HG02884 (cell line): ENCODE data around the gene AKAP8L.
"Not testable (repeated sequence)": the region's sequence is repeated elsewhere in the genome, so short reads cannot be mapped to it uniquely, and the experiment has no call there.

Experiments used
- ATAC-seq: cut with Tn5 transposase; IDR thresholded peaks from one replicate; pipeline ENCODE4 v1.9.1; 2021; ENCODE audit warnings: mild to moderate bottlenecking, moderate library complexity; ENCODE audit not compliant: unreplicated experiment

Gene AKAP8L

DNA sequence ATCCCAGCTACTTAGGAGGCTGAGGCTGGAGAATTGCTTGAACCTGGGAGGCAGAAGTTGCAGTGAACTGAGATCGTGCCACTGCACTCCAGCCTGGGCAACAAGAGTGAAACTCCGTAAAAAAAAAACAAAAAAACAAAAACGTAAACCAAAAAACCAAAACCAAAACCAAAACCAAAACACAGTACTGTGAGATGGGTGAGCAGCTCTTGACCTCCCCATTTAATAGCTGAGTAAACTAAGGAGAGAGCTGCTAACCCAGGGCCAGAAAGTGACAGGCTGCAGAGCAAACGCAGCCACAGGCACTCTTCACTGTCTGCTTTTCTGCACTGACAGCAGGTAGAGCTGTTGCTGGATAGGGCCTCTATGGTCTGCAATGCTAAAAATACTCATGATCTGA lies 58.8 kb downstream of the AKAP8L start:
- ATAC-seq = not testable (repeated sequence)

DNA sequence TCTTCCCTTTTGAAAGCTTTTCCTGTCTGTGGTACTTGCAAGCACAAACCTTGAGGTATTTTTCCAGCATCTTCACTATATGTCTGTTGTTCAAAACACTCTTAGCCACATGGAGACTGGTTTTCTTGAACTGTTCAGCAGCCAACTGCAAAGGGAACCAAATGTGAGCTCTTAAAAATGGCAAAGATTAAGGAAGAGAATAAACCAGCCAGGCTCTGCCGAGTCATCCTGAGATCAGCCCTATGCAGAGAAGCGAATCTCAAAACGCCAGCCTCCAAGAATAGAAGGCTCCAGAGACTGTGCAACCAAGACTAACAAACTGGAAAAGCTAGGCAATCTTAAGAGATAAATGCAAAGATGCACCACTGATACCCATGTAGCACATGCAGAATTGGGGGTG lies 59.9 kb downstream of the AKAP8L start:
- no peak for ATAC-seq

DNA sequence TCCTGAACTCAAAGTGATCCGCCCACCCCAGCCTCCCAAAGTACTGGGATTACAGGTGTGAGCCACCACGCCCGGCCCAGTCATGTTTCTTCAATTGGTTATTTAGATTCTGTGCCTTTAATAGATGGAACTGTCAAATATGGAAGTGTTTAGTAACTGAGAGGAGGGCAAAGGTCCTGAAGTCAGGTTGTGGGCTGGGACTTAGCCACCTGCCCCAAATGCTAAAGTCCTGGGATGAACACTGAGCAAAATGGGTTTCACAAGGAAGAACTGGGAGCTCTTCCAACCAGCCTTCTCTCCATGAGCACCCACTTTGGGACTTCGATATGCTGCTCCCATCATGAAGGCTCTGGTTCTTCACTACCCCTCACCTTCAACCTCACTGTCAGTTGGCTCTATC lies 60.9 kb downstream of the AKAP8L start:
- ATAC-seq = no peak

DNA sequence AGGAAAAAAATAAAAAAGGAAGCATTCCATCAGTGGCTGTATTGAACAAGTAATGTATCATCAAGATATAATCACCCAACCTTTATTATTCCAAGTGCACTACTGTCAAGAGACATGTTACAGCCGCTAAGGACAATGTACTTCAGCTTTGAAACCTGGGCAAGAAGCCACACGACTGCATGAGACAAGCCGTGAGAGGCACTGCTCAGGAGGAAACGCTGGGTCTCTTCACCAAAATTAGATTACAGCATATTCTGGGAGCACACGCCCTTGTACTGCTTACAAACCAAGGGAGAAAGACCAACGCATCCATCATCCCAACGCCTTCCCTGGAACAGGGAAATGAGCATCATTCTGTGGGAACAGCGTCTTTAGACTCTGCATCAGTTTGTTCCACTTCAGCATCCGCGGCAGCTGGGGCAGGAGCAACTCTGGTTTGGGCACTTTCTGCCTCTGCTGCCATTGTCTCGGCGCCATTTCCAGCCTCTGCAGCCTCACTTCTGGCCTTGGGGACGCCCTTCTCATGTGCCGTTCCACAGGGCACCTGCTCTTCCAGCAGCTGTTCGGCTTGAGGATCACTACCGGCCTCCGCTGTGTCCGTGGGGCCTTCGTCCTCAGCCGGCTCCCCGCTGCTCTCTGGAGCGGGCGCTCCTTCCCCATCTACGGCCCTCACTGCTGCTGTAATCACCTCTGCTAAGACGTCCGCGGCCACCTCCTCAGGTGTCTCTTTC lies 64.1 kb downstream of the AKAP8L start:
- ATAC-seq = no peak

DNA sequence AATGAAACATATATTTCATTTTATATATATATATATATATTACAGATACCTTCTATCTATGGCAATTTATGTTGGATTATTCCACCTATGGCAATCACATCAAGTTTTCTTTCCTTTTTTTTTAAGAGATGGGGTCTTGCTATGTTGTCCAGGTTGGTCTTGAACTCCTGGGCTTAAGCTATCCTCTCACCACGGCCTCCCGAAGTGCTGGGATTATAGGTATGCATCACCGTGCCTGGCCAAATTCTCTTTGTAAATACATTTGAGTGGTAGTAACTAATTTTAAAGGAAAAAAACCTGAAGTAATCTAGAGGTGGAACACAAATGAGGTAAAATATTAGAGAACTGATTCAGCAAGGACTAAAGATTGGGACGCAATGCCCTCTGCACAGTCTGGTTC lies 64.9 kb downstream of the AKAP8L start:
- no peak for ATAC-seq

DNA sequence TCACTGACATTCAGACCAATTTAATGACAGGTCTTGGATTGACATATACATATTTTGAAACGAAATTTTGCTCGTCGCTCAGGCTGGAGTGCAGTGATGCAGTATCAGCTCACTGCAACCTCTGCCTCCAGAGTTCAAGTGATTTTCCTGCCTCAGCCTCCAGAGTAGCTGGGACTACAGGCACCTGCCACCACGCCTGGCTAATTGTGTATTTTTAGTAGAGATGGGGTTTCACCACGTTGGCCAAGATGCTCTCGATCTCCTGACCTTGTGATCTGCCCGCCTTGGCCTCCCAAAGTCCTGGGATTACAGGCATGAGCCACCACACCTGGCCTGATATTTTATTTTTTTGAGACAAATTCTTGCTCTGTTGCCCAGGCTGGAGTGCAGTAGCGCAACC lies 66.3 kb downstream of the AKAP8L start:
- ATAC-seq = not testable (repeated sequence)

DNA sequence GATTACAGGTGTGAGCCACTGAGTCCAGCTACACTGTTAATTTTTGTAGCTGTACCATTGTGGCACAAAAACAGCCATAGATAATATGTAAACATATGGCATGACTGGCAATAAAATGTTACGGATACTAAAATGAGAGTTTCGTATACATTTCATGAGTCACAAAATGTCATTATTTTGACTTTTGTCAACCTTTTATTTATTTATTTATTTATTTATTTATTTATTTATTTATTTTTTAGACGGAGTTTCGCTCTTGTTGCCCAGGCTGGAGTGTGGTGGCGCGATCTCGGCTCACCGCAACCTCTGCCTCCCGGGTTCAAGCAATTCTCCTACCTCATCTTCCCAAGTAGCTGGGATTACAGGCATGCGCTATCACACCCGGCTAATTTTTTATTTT lies 77.5 kb downstream of the AKAP8L start:
- ATAC-seq = not testable (repeated sequence)

DNA sequence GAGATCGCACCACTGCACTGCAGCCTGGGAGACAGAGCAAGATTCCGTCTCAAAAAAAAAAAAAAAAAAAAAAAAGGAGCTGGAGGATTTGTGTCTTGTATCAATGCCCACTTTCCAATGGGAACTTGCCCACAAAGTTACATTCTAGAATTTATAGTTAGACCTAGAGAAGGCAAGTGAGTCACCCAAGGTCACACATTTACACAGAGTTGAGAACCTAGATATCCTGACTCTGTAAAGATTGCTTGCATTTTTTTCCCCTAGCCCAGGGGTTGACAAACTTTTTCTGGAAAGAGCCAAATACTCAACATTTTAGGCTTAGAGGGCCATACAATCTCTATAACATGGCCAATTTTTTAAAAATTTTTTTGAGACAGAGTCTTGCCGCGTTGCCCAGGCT lies 78.7 kb downstream of the AKAP8L start:
- ATAC-seq = no peak

DNA sequence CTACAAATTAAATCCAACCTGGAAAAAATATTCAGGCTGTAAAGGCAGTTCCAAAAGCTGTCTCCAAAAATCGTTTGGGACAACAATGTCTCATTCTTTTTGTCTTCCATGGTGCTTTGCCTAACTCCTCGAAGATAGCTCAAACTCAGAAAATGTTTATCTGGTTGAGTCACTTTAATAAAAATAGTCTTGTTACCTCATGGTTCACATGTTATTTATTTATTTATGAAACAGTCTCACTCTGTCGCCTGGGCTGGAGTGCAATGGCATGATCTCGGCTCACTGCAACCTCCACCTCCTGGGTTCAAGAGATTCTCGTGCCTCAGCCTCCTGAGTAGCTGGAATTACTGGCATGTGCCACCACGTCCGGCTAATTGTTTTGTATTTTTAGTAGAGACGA lies 81.6 kb downstream of the AKAP8L start:
- ATAC-seq = no peak

DNA sequence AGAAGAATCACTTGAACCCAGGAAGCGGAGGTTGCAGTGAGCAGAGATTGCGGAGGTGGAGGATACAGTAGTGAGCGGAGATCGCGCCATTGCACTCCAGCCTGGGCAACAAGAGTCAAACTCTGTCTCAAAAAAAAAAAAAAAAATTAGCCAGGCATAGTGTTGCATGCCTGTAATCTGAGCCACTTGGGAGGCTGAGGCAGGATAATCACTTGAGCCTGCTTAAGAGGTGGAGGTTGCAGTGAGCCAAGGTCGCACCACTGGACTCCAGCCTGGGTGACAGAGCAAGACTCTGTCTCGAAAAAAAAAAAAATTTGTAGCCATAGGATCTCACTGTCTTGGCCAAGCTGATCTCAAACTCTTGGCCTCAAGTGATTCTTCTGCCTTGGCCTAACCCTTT lies 82.8 kb downstream of the AKAP8L start:
- not testable (repeated sequence) for ATAC-seq

DNA sequence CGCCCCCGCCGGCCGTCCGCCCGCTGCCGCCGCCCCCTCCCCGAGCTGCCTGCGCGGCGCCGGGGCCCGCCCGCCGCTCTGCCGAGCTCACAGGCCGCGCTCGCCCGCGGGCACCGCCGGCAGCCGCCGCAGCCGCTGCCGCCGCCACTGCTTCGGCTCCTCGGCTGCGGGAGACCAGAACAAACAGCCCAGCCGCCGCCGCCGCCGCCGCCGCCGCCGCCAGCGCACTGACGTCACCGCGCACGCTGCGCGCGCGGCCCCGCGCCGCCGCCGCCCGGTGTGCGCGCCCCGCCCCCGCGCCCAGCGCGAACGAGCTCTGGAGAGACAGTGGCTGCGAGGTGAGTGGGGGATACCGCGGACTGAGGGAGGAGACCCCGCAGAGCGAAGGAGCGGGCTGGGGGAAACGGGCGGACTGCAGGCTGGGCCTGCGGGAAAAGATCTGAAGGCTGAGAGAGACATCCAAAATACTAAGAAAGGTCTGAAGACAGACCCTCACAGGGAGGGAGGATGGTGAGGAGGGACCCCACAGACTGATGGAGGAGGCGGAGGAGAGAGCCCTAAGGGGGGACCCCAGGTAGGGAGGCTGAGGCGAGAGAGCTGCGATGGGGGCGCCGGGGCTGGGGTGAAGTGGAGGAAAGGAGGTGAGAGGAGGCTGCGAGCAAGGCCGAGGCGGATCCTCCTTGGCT lies 86.3 kb downstream of the AKAP8L start, which contains the start of gene BRD4:
BRD4 (minus strand) TSS at position 229 of the 686 bp plus-strand sequence. CDS start 59,440 bp downstream, outside the sequence.
- ATAC-seq = no peak

DNA sequence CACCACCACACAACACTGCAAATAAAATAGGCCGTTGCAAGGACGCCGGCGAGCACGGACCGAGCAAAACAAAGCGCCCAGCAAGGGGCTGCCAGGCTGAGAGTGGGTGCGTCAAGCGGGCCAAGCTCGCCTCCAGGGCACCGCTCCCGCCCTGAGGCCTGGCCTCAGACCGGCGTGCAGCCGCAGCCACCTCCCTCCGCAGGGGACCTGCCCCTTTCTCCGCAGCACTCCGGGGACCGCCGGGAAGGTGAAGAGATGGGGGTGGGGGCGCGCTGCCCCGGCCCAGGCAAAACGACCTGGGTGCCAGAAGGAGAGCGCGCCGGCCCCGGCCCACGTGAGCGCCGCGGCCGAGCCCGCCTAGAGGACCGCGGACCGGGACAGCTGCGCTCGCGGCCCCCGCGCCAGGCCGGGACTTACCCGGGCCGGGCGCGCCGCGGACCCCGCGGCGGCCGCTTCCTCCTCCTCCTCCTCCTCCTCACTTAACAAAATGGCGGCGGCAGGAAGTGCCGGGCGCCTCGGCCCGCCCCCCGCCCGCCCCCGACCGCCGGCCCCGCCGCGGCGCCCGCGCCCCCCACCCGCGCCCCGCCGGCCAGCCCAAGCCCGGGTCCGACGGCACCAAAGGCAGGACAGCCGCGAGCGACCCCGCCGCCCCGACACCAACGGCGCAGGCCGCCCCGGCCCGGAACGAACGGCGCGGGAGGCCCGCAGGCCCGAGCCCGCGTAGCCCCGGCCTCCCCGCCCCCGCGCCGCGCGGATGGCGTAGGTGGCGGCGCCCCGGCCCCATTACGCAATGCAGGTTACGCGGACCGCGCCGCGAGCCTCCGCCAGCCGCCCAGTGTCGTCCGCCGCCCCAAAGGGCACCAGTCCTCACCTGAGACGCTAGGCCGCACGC lies 87.1 kb downstream of the AKAP8L start:
- ATAC-seq = no peak

DNA sequence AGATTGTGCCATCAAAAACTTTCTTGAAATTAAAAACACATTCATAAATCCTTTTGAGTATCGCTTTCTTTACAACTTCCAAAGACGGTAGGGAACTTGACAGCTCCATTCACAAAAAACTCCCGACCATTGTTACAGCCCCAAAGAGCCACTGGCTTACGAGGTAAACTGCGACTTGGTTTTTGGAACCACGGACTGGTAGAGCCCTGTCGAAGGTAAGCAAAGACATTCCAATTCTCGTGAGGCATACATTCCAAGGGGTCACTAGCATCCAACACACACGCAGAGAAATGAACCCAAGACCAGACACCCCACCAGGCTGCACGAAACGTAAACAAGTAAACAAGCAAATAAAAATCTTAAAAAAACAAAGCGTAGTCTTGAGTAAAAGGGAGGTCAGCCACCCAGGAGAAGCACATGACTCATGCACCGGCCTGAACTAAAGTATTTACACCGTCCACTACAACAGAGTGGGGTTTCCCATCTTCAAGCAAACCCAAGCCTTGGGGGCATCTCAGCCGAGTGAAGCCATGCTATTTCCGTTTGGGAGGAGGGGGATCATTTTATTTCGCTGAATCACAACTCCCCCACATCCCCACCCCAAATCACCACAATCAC lies 87.9 kb downstream of the AKAP8L start:
- ATAC-seq = no peak
